Stimulated activated CD8-positive, alpha-beta memory T cell treated with anti-CD3 and anti-CD28 coated beads, Interleukin-4, amount 100 ng/mL, for 24 hours (primary cell): ENCODE results near the gene SLC18A3.

Source experiments
- DNase-seq: peaks from one replicate; pipeline ENCODE4 v3.0.0-alpha.2; 2020; ENCODE audit warnings: low read depth

The SLC18A3 gene

GRCh38 chr10:49651039-49651835 lies 41.1 kb downstream of the SLC18A3 start:
- DNase-seq = no peak

GRCh38 chr10:49651917-49652316 lies 41.8 kb downstream of the SLC18A3 start:
- no peak for DNase-seq

- no peak for DNase-seq
Measured at GRCh38 chr10:49652421-49653272, 42.5 kb downstream of the SLC18A3 start.

GRCh38 chr10:49653273-49653929 lies 43.3 kb downstream of the SLC18A3 start:
- DNase-seq = no peak

- no peak for DNase-seq
Measured at GRCh38 chr10:49654036-49654693, 44.1 kb downstream of the SLC18A3 start.

GRCh38 chr10:49655099-49655498 lies 45.0 kb downstream of the SLC18A3 start:
- DNase-seq = no peak

GRCh38 chr10:49656845-49657493 lies 46.9 kb downstream of the SLC18A3 start:
- no peak for DNase-seq

GRCh38 chr10:49657606-49658005 lies 47.5 kb downstream of the SLC18A3 start:
- DNase-seq = no peak

- DNase-seq = no peak
Measured at GRCh38 chr10:49661140-49661856, 51.2 kb downstream of the SLC18A3 start.
